Subcutaneous abdominal adipose tissue (tissue), 5 donors: Measurements from ENCODE around the gene NPIPB2.
A peak's percentile ranks its signal among the peaks of the same experiment; 100 is the strongest.

Experiments
- H3K27ac ChIP-seq: one replicate; pipeline ENCODE4 v1.7.0; 2013; ENCODE audit warnings: low read depth, mild to moderate bottlenecking, inconsistent platforms, low read length, moderate library complexity
- H3K27me3 ChIP-seq, 5 donors: one replicate each; pipeline ENCODE4 v1.7.0; 2013; ENCODE audit warnings: low read length in 5 of 5, inconsistent platforms in 1 of 5; ENCODE audit not compliant: control insufficient read depth in 5 of 5, insufficient read depth in 4 of 5
- H3K36me3 ChIP-seq, 5 donors: one replicate each; pipeline ENCODE4 v1.7.0; 2013; ENCODE audit warnings: low read length in 5 of 5; ENCODE audit not compliant: control insufficient read depth in 5 of 5, insufficient read depth in 5 of 5
- H3K4me1 ChIP-seq, 5 donors: one replicate each; pipeline ENCODE4 v1.7.0; 2013; ENCODE audit warnings: low read length in 5 of 5, mild to moderate bottlenecking in 3 of 5, moderate library complexity in 1 of 5; ENCODE audit not compliant: control insufficient read depth in 5 of 5, insufficient read depth in 5 of 5
- H3K4me3 ChIP-seq, 5 donors: one replicate each; pipeline ENCODE4 v1.7.0; 2013; ENCODE audit warnings: low read length in 5 of 5, low read depth in 1 of 5
- H3K9ac ChIP-seq, 5 donors: one replicate each; pipeline ENCODE4 v1.7.0; 2013; ENCODE audit warnings: low read length in 5 of 5, mild to moderate bottlenecking in 4 of 5, moderate library complexity in 3 of 5
- H3K9me3 ChIP-seq, 5 donors: one replicate each; pipeline ENCODE4 v1.7.0; 2013; ENCODE audit warnings: low read length in 5 of 5; ENCODE audit not compliant: control insufficient read depth in 5 of 5
- donor health status: healthy.
- donor health status: healthy.
- donor health status: healthy.
- donor health status: healthy.
- donor health status: healthy.

NPIPB2 gene

GRCh38 chr16:11903906-11904305, 37.9 kb downstream of the NPIPB2 start:
- Histone ChIP-seq H3K4me3 (no peak overlapping the region), H3K4me1 (peaks cover 0 to 10% (median 1%) of the 10 kb centered on the region in 5 donors), H3K9me3 (no peaks in the 10 kb centered on the region), H3K27me3 (no peaks in the 10 kb centered on the region), H3K27ac (no peak overlapping the region), H3K9ac (no peak overlapping the region), H3K36me3 (peaks cover 3 to 18% (median 3%) of the 10 kb centered on the region in 5 donors)

- peaks cover 0 to 18% (median 3%) of the 10 kb centered on the region in 5 donors for H3K36me3 ChIP-seq
- H3K9ac ChIP-seq: no peak overlapping the region
- no peak overlapping the region for H3K27ac ChIP-seq
- no peaks in the 10 kb centered on the region for H3K9me3 ChIP-seq
- no peak overlapping the region for H3K4me3 ChIP-seq
- no peaks in the 10 kb centered on the region for H3K27me3 ChIP-seq
- H3K4me1 ChIP-seq: peaks cover 0 to 9% (median 0%) of the 10 kb centered on the region in 5 donors
These were observed 40.8 kb downstream of the NPIPB2 start for GRCh38 chr16:11901091-11901490.

GRCh38 chr16:11896486-11897176, 45.2 kb downstream of the NPIPB2 start:
- H3K27me3 ChIP-seq: no peaks in the 10 kb centered on the region
- H3K36me3 ChIP-seq: peaks cover 14 to 42% (median 18%) of the 10 kb centered on the region in 5 donors
- H3K4me1 ChIP-seq: peaks cover 0 to 9% (median 0%) of the 10 kb centered on the region in 5 donors
- H3K9me3 ChIP-seq: no peaks in the 10 kb centered on the region
- H3K4me3 ChIP-seq: no peak overlapping the region
- no peak overlapping the region for H3K9ac ChIP-seq
- H3K27ac ChIP-seq: peak overlapping the region; percentile 7

GRCh38 chr16:11893571-11893970, 48.3 kb downstream of the NPIPB2 start:
- no peaks in the 10 kb centered on the region for H3K4me1 ChIP-seq
- H3K9ac ChIP-seq: no peak overlapping the region
- H3K4me3 ChIP-seq: no peak overlapping the region
- no peaks in the 10 kb centered on the region for H3K27me3 ChIP-seq
- no peak overlapping the region for H3K27ac ChIP-seq
- peaks cover 23 to 51% (median 31%) of the 10 kb centered on the region in 5 donors for H3K36me3 ChIP-seq
- no peaks in the 10 kb centered on the region for H3K9me3 ChIP-seq

- Histone ChIP-seq H3K4me3 (no peak overlapping the region), H3K27ac (no peak overlapping the region), H3K9ac (no peak overlapping the region), H3K36me3 (peaks cover 23 to 57% (median 33%) of the 10 kb centered on the region in 5 donors), H3K4me1 (no peaks in the 10 kb centered on the region), H3K27me3 (no peaks in the 10 kb centered on the region), H3K9me3 (no peaks in the 10 kb centered on the region)
These were observed 49.1 kb downstream of the NPIPB2 start for GRCh38 chr16:11892761-11893160.

- Histone ChIP-seq H3K4me1 (no peaks in the 10 kb centered on the region), H3K36me3 (peaks cover 37 to 72% (median 51%) of the 10 kb centered on the region in 5 donors), H3K9ac (no peak overlapping the region), H3K27me3 (no peaks in the 10 kb centered on the region), H3K4me3 (no peak overlapping the region), H3K27ac (no peak overlapping the region), H3K9me3 (no peaks in the 10 kb centered on the region)
These were observed 51.4 kb downstream of the NPIPB2 start for GRCh38 chr16:11890231-11890965.

GRCh38 chr16:11886881-11887280, 55.0 kb downstream of the NPIPB2 start:
- H3K36me3 ChIP-seq: peaks cover 44 to 75% (median 59%) of the 10 kb centered on the region in 5 donors
- no peaks in the 10 kb centered on the region for H3K9me3 ChIP-seq
- no peak overlapping the region for H3K9ac ChIP-seq
- H3K27ac ChIP-seq: no peak overlapping the region
- no peaks in the 10 kb centered on the region for H3K27me3 ChIP-seq
- no peak overlapping the region for H3K4me3 ChIP-seq
- no peaks in the 10 kb centered on the region for H3K4me1 ChIP-seq

- H3K27me3 ChIP-seq: no peaks in the 10 kb centered on the region
- H3K4me1 ChIP-seq: no peaks in the 10 kb centered on the region
- no peak overlapping the region for H3K27ac ChIP-seq
- H3K9me3 ChIP-seq: no peaks in the 10 kb centered on the region
- no peak overlapping the region for H3K9ac ChIP-seq
- peaks cover 35 to 88% (median 59%) of the 10 kb centered on the region in 5 donors for H3K36me3 ChIP-seq
- H3K4me3 ChIP-seq: no peak overlapping the region
These were observed 57.8 kb downstream of the NPIPB2 start for GRCh38 chr16:11884035-11884434.

- H3K36me3 ChIP-seq: peaks cover 30 to 82% (median 54%) of the 10 kb centered on the region in 5 donors
- H3K4me3 ChIP-seq: no peak overlapping the region
- no peak overlapping the region for H3K27ac ChIP-seq
- no peak overlapping the region for H3K9ac ChIP-seq
- no peaks in the 10 kb centered on the region for H3K4me1 ChIP-seq
- H3K27me3 ChIP-seq: no peaks in the 10 kb centered on the region
- no peaks in the 10 kb centered on the region for H3K9me3 ChIP-seq
These were observed 61.8 kb downstream of the NPIPB2 start for GRCh38 chr16:11880007-11880406.

GRCh38 chr16:11877374-11877773, 64.5 kb downstream of the NPIPB2 start:
- H3K27ac ChIP-seq: no peak overlapping the region
- no peak overlapping the region for H3K4me3 ChIP-seq
- no peaks in the 10 kb centered on the region for H3K27me3 ChIP-seq
- peaks cover 35 to 78% (median 52%) of the 10 kb centered on the region in 5 donors for H3K36me3 ChIP-seq
- H3K4me1 ChIP-seq: peaks cover 0 to 5% (median 0%) of the 10 kb centered on the region in 5 donors
- H3K9ac ChIP-seq: no peak overlapping the region
- no peaks in the 10 kb centered on the region for H3K9me3 ChIP-seq
